Testis (tissue), 3 donors: ENCODE measurements around the gene FGFR3. TPM values are rescaled to one million over a fixed set of nuclear protein-coding genes. Genes with fewer than 3 reads are reported as not detected.

Experiments
- DNase-seq: peaks from one replicate; pipeline ENCODE4 v3.0.0-alpha.2; 2019
- H3K27ac ChIP-seq, 2 donors: fragments of 200-600 bp; sonication (generic); one replicate each; pipeline ENCODE4 v1.5.1; 2019
- H3K27me3 ChIP-seq: fragments of 200-600 bp; sonication (generic); one replicate; pipeline ENCODE4 v1.5.1; 2019
- H3K36me3 ChIP-seq: fragments of 200-600 bp; sonication (generic); one replicate; pipeline ENCODE4 v1.5.1; 2017; ENCODE audit warnings: low read depth; ENCODE audit errors: missing control alignments
- H3K4me1 ChIP-seq: fragments of 200-600 bp; sonication (generic); one replicate; pipeline ENCODE4 v1.5.1; 2019
- H3K4me3 ChIP-seq, 2 donors: fragments of 200-600 bp; sonication (generic); one replicate each; pipeline ENCODE4 v1.5.1; 2017 to 2019
- H3K9me3 ChIP-seq: fragments of 200-600 bp; sonication (generic); one replicate; pipeline ENCODE4 v1.5.1; 2017
- POLR2A ChIP-seq: fragments of 450-650 bp; IDR thresholded peaks from one replicate; pipeline ENCODE4 v1.6.1; 2017; ENCODE audit warnings: antibody characterized with exemption, mild to moderate bottlenecking, moderate library complexity
- WGBS, 2 donors: methylation state at CpG; one replicate each; pipeline ENCODE4 v1.1.5; 2018; 5-methylcytosine and 5-hydroxymethylcytosine counted together
- intact Hi-C: fragments of 100-400 bp; cut with DNase I; formaldehyde crosslinking; loops from one replicate; pipeline ENCODE4 v1.15.1; 2023; ENCODE audit warnings: low total_unique reads
- polyA plus RNA-seq: library from polyadenylated mRNA; stranded (reverse); fragments of 350-450 nt; fragmentation: Illumina TruSeq; extraction: RNeasy Lipid Tissue Mini Kit (QIAGEN cat#74804); gene quantifications from one replicate; pipeline ENCODE4 v1.2.3, GENCODE V29; 2014; ENCODE audit warnings: low read depth, low replicate concordance; ENCODE audit not compliant: insufficient read depth
- total RNA-seq, 2 donors: library from RNA; depleted of rRNA; stranded (reverse); fragments of >200 nt; gene quantifications; one replicate each; pipeline ENCODE4 v1.2.3, GENCODE V29; 2016
- TF ChIP-seq, protein P1 (sequence below), 3 experiments: fragments of 450-650 bp in 2 of 3; fragments of 200-600 bp in 1 of 3; sonication (generic) in 1 of 3; IDR thresholded peaks; one replicate each; pipeline ENCODE4 v1.5.1; 2016 to 2019; ENCODE audit warnings: antibody characterized with exemption in 3 of 3, mild to moderate bottlenecking in 2 of 3, moderate library complexity in 1 of 3

The FGFR3 gene
- total and polyA plus RNA-seq, 3 donors from 2014 or later, result 39.2 to 93.7 (median 79.6) TPM

- no peak for DNase-seq
- H3K9me3 ChIP-seq, result no peaks in the 10 kb centered on the region
- 58 to 60% methylated on average over 9 to 13 of the region's 33 CpGs for WGBS, 2 donors
- H3K27me3 ChIP-seq, result no peaks in the 10 kb centered on the region
- no peak overlapping the region for H3K27ac ChIP-seq
- no peak overlapping the region for H3K4me3 ChIP-seq
- H3K36me3 ChIP-seq, result no peaks in the 10 kb centered on the region
- intact Hi-C loops, result no loop called here
- TF ChIP-seq, protein P1, sequence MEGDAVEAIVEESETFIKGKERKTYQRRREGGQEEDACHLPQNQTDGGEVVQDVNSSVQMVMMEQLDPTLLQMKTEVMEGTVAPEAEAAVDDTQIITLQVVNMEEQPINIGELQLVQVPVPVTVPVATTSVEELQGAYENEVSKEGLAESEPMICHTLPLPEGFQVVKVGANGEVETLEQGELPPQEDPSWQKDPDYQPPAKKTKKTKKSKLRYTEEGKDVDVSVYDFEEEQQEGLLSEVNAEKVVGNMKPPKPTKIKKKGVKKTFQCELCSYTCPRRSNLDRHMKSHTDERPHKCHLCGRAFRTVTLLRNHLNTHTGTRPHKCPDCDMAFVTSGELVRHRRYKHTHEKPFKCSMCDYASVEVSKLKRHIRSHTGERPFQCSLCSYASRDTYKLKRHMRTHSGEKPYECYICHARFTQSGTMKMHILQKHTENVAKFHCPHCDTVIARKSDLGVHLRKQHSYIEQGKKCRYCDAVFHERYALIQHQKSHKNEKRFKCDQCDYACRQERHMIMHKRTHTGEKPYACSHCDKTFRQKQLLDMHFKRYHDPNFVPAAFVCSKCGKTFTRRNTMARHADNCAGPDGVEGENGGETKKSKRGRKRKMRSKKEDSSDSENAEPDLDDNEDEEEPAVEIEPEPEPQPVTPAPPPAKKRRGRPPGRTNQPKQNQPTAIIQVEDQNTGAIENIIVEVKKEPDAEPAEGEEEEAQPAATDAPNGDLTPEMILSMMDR (IDR thresholded peaks at IDR 0.05), result no peak
- no peak for TF ChIP-seq POLR2A
- H3K4me1 ChIP-seq, result peaks cover 5% of the 10 kb centered on the region
These were observed 22.8 kb upstream of the FGFR3 start for GRCh38 chr4:1770245-1770644.

DNA sequence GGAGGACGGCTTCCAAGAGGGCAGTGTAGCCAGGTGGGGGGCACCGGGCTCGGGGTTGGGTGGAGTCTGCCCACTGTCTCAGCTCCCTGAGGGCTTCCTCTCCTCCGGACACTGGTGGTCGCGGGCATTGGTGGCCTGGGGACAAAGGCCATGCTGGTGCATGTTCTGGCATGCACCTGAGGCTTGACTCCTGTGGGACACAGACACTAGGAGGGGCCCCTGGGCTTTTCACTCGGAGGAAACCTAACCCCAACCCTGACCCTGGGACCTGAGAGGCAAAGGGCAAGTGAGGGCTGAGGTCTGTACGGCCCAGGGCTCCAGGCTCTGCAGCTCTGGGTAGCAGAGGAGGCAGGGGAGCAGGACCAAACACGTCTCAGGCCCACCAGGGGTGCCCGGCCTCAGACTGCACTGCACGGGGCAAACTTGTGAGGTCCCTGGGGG lies 22.3 kb upstream of the FGFR3 start:
- WGBS, 2 donors, result 85 to 92% methylated on average over 7 to 11 of the region's 11 CpGs
- peaks cover 5% of the 10 kb centered on the region for H3K4me1 ChIP-seq
- DNase-seq, result no peak
- intact Hi-C loops, result no loop called here
- H3K27ac ChIP-seq, result no peak overlapping the region
- H3K4me3 ChIP-seq, result no peak overlapping the region
- no peaks in the 10 kb centered on the region for H3K9me3 ChIP-seq
- TF ChIP-seq, protein P1 (IDR thresholded peaks at IDR 0.05), result no peak
- TF ChIP-seq POLR2A, result no peak
- H3K27me3 ChIP-seq, result no peaks in the 10 kb centered on the region
- no peaks in the 10 kb centered on the region for H3K36me3 ChIP-seq

DNA sequence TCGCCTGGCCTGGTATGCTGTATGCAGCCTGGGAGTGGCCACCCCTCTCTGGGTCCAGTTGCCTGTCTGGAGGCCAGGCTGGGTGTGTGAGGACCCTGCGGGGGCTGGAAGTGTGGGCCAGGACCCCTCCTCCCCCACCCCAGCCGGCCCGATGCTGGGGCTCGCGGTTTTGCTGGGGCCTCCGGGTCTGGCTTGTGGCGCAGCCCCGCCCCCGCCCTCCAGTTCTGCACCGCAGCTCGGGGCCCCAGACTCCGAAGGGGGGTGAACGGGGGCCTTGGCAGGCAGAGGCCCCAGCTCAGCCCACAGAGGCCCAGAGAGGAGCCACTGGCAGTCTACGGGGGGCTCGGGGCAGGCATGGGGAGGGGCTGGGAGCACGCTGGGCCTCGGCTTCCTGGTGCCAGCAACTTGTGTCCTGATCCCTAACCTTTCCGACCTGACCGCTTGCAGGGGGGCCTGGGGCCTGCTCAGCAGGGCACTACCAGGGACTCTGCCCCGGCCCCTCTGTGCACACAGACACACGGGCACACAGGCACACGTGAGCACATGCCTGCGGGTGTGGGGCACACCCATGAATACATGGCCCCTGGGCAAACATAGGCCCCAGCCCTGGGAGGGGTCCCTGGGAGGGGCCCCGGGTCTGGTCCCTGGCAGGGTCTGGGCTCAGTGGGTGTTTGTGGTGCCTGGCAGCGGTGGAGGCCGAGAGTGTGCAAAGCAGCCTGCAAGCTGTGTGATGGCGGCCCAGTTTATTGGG lies 21.4 kb upstream of the FGFR3 start:
- H3K36me3 ChIP-seq, result no peaks in the 10 kb centered on the region
- no peak for DNase-seq
- no peak overlapping the region for H3K27ac ChIP-seq
- WGBS, 2 donors, result 80 to 89% methylated on average over 3 to 7 of the region's 28 CpGs
- H3K4me3 ChIP-seq, result no peak overlapping the region
- no peaks in the 10 kb centered on the region for H3K9me3 ChIP-seq
- no peak for TF ChIP-seq POLR2A
- TF ChIP-seq, protein P1 (IDR thresholded peaks at IDR 0.05), result no peak
- intact Hi-C loops, result no loop called here
- peaks cover 3% of the 10 kb centered on the region for H3K4me1 ChIP-seq
- no peaks in the 10 kb centered on the region for H3K27me3 ChIP-seq

GRCh38 chr4:1772853-1773538 lies 20.1 kb upstream of the FGFR3 start:
- DNase-seq, result no peak
- Histone ChIP-seq H3K4me1 (no peaks in the 10 kb centered on the region), H3K27ac (no peak overlapping the region), H3K9me3 (no peaks in the 10 kb centered on the region), H3K4me3 (no peak overlapping the region), H3K27me3 (no peaks in the 10 kb centered on the region), H3K36me3 (no peaks in the 10 kb centered on the region)
- 84 to 86% methylated on average over 19 to 28 of the region's 30 CpGs for WGBS, 2 donors
- TF ChIP-seq, protein P1 (IDR thresholded peaks at IDR 0.05), result no peak
- TF ChIP-seq POLR2A, result no peak
- intact Hi-C loops, result no loop called here
